Right lobe of liver (tissue), 4 donors: ENCODE measurements around the gene MICAL1.

Source experiments
- POLR2A ChIP-seq: fragments of 450-650 bp; IDR thresholded peaks from one replicate; pipeline ENCODE4 v1.6.1; 2017; ENCODE audit warnings: antibody characterized with exemption, mild to moderate bottlenecking
- TF ChIP-seq, protein P1 (sequence below), 4 donors: fragments of 200-600 bp in 3 of 4; fragments of 450-650 bp in 1 of 4; IDR thresholded peaks; one replicate each; pipeline versions ENCODE4 v1.5.1 to v1.8.0; 2016 to 2022; ENCODE audit warnings: antibody characterized with exemption in 4 of 4, mild to moderate bottlenecking in 2 of 4
- donor health status: DM: no; HTN: no; CAD: no.
- donor health status: DM: no; HTN: no; CAD: no.
- donor health status: DM: no; HTN: yes; CAD: no.

DNA sequence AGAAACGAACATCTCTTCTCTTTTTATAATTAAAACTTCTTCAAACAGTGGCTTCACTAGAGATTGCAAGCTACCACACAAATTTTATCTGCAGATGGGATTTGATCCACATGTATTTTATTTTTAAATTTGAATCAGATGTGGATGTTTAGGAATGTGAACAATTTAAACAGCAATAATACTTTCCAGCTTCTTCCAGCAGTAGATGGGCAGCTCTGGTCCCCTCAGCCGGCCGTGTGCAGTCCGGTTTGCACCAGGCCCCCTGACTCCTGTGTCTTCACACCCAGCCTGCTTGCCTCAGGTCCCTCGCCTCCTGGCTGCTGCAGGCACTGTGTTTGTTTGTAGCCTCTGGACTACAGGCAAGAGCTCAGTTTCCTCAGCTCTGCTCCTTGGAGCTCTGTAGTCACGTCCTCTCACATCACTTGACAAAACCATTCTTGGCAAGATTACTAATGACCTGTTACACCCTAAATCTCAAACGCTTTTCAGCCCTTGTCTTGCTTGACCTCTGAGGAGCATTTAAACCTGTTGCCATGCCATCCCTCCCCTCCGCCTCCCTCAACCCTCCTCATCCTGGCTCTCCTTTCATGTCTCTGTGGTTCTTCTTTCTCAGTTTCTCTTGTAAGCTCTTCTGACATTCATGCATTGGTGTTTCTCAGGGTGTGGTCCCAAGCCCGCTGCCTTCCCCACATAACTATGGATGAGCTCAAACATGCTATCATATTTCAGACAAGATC lies 40.6 kb upstream of the MICAL1 start:
- TF ChIP-seq, protein P1, sequence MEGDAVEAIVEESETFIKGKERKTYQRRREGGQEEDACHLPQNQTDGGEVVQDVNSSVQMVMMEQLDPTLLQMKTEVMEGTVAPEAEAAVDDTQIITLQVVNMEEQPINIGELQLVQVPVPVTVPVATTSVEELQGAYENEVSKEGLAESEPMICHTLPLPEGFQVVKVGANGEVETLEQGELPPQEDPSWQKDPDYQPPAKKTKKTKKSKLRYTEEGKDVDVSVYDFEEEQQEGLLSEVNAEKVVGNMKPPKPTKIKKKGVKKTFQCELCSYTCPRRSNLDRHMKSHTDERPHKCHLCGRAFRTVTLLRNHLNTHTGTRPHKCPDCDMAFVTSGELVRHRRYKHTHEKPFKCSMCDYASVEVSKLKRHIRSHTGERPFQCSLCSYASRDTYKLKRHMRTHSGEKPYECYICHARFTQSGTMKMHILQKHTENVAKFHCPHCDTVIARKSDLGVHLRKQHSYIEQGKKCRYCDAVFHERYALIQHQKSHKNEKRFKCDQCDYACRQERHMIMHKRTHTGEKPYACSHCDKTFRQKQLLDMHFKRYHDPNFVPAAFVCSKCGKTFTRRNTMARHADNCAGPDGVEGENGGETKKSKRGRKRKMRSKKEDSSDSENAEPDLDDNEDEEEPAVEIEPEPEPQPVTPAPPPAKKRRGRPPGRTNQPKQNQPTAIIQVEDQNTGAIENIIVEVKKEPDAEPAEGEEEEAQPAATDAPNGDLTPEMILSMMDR (IDR thresholded peaks at IDR 0.05) = no peak
- TF ChIP-seq POLR2A = no peak
